A549 (cell line): Measurements from ENCODE around the gene SLC24A3. TPM values are rescaled to one million over a fixed set of nuclear protein-coding genes. Genes with fewer than 3 reads are reported as not detected.

Experiments
- ATAC-seq, 2 experiments: fragments of 200-7000 bp in 1 of 2; fragments of >200 bp in 1 of 2; cut with Nextera tagmentation in 1 of 2; cut with Tn5 transposase in 1 of 2; 3 replicates each; pipeline versions ENCODE4 v1.8.0 to v1.9.1; 2018 to 2020; ENCODE audit warnings: mild to moderate bottlenecking in 1 of 2, moderate library complexity in 1 of 2
- CTCF ChIA-PET: fragments of 300-600 bp; sonication (Branson Sonifier 250); formaldehyde crosslinking; extraction: SDS; loops from one replicate; lab custom pipeline; 2021; ENCODE audit warnings: antibody characterized with exemption, inconsistent platforms; lab: Yijun Ruan, JAX
- POLR2A ChIA-PET: fragments of 350-600 bp; formaldehyde crosslinking; extraction: SDS; loops from one replicate; lab custom pipeline; 2021; ENCODE audit warnings: antibody characterized with exemption, inconsistent platforms; lab: Yijun Ruan, JAX
- DNase-seq, 2 experiments: peaks; one replicate each; pipeline versions ENCODE4 v3.0.0 to v3.0.0-alpha.2; 2011 to 2016; ENCODE audit warnings: low read depth in 1 of 2, low spot score in 1 of 2
- FAIRE-seq: peaks from 2 replicates; lab custom pipeline; 2011; peaks lifted over from hg19 to GRCh38; lab: Jason Lieb, UNC
- H3K27ac ChIP-seq, 2 experiments: fragments of >200 bp; sonication (Bioruptor Twin); formaldehyde crosslinking; 3 replicates each; pipeline ENCODE4 v1.5.1; 2016 to 2017
- H3K4me1 ChIP-seq: fragments of >200 bp; sonication (Bioruptor Twin); formaldehyde crosslinking; 3 replicates; pipeline ENCODE4 v1.6.1; 2016
- H3K4me2 ChIP-seq: fragments of >200 bp; sonication (Bioruptor Twin); formaldehyde crosslinking; 3 replicates; pipeline ENCODE4 v1.6.1; 2016
- H3K4me3 ChIP-seq: fragments of >200 bp; sonication (Bioruptor Twin); formaldehyde crosslinking; 3 replicates; pipeline ENCODE4 v1.5.1; 2016
- H3K9me3 ChIP-seq: fragments of >200 bp; sonication (Bioruptor Twin); formaldehyde crosslinking; 3 replicates; pipeline ENCODE4 v1.6.1; 2016
- ATOH8 ChIP-seq: fragments of 250-450 bp; sonication (Bioruptor Pico); IDR thresholded peaks from 2 replicates; pipeline ENCODE4 v1.5.0; 2020; ENCODE audit warnings: low read depth, mild to moderate bottlenecking, moderate library complexity
- BHLHE40 ChIP-seq: IDR thresholded peaks from 2 replicates; pipeline ENCODE4 v1.6.1; 2012; ENCODE audit warnings: low read depth, low read length, inconsistent platforms
- CBX8 ChIP-seq: fragments of 200-600 bp; sonication (generic); IDR thresholded peaks from 2 replicates; pipeline ENCODE4 v1.6.1; 2016
- CHD2 ChIP-seq: fragments of 150-350 bp; IDR thresholded peaks from 2 replicates; pipeline ENCODE4 v1.6.1; 2014; ENCODE audit warnings: low read length; ENCODE audit not compliant: partially characterized antibody
- CHD4 ChIP-seq: fragments of 200-600 bp; sonication (generic); IDR thresholded peaks from 2 replicates; pipeline ENCODE4 v1.6.1; 2016; ENCODE audit warnings: antibody characterized with exemption, mild to moderate bottlenecking, borderline replicate concordance
- CTCF ChIP-seq: fragments of >200 bp; sonication (Bioruptor Twin); formaldehyde crosslinking; IDR thresholded peaks from 3 replicates; pipeline ENCODE4 v1.5.1; 2016
- EHF ChIP-seq: fragments of 250-450 bp; sonication (Bioruptor Pico); IDR thresholded peaks from 2 replicates; pipeline ENCODE4 v1.5.0; 2020; ENCODE audit warnings: mild to moderate bottlenecking
- ELK1 ChIP-seq: fragments of 150-350 bp; IDR thresholded peaks from 2 replicates; pipeline ENCODE4 v1.6.1; 2014; ENCODE audit warnings: low read depth, mild to moderate bottlenecking, low read length
- FOSL2 ChIP-seq, 2 experiments: fragments of 450-650 bp in 1 of 2; fragments of >200 bp in 1 of 2; sonication (Bioruptor Twin) in 1 of 2; formaldehyde crosslinking; IDR thresholded peaks; 2 replicates each; pipeline versions ENCODE4 v1.5.0 to v1.6.1; 2016 to 2020; ENCODE audit warnings: mild to moderate bottlenecking in 1 of 2, moderate library complexity in 1 of 2
- FOXS1 ChIP-seq: fragments of 250-450 bp; sonication (Bioruptor Pico); IDR thresholded peaks from 2 replicates; pipeline ENCODE4 v1.5.0; 2020; ENCODE audit warnings: mild to moderate bottlenecking, moderate library complexity
- HDAC2 ChIP-seq: fragments of 200-600 bp; sonication (generic); IDR thresholded peaks from 2 replicates; pipeline ENCODE4 v1.6.1; 2016
- HEYL ChIP-seq: fragments of 250-450 bp; sonication (Bioruptor Pico); IDR thresholded peaks from 2 replicates; pipeline ENCODE4 v1.8.0; 2021; ENCODE audit warnings: mild to moderate bottlenecking, moderate library complexity
- HOXA7 ChIP-seq: fragments of 250-450 bp; sonication (Bioruptor Pico); IDR thresholded peaks from 2 replicates; pipeline ENCODE4 v1.5.0; 2020; ENCODE audit warnings: mild to moderate bottlenecking, moderate library complexity
- HOXB13 ChIP-seq: fragments of 250-450 bp; sonication (Bioruptor Pico); IDR thresholded peaks from 2 replicates; pipeline ENCODE4 v1.5.0; 2020; ENCODE audit warnings: low read depth, mild to moderate bottlenecking, moderate library complexity
- HOXB5 ChIP-seq: fragments of 250-450 bp; sonication (Bioruptor Pico); IDR thresholded peaks from 2 replicates; pipeline ENCODE4 v1.5.0; 2020; ENCODE audit warnings: mild to moderate bottlenecking, moderate library complexity
- KDM5A ChIP-seq: fragments of 200-600 bp; sonication (generic); IDR thresholded peaks from 2 replicates; pipeline ENCODE4 v1.6.1; 2016; ENCODE audit warnings: antibody characterized with exemption, mild to moderate bottlenecking
- MAFK ChIP-seq: fragments of 450-650 bp; IDR thresholded peaks from 2 replicates; pipeline ENCODE4 v1.6.1; 2014; ENCODE audit not compliant: partially characterized antibody
- NFE2L2 ChIP-seq: fragments of 150-350 bp; conservative IDR thresholded peaks from 2 replicates; pipeline ENCODE4 v1.6.1; 2014; ENCODE audit warnings: low read length
- PBX3 ChIP-seq: IDR thresholded peaks from 2 replicates; pipeline ENCODE4 v1.6.1; 2012
- POLR2A ChIP-seq: IDR thresholded peaks from 2 replicates; pipeline ENCODE4 v1.6.1; 2012; ENCODE audit warnings: mild to moderate bottlenecking, low read length
- RARB ChIP-seq: fragments of 250-450 bp; sonication (Bioruptor Pico); IDR thresholded peaks from 2 replicates; pipeline ENCODE4 v1.8.0; 2021; ENCODE audit warnings: mild to moderate bottlenecking, moderate library complexity
- RCOR1 ChIP-seq: fragments of 150-350 bp; IDR thresholded peaks from 2 replicates; pipeline ENCODE4 v1.6.1; 2014; ENCODE audit warnings: antibody characterized with exemption, low read length, low read depth
- TFCP2L1 ChIP-seq: fragments of 250-450 bp; sonication (Bioruptor Pico); IDR thresholded peaks from 2 replicates; pipeline ENCODE4 v1.5.0; 2021; ENCODE audit warnings: mild to moderate bottlenecking
- ZC3H11A ChIP-seq: fragments of 450-650 bp; IDR thresholded peaks from 2 replicates; pipeline ENCODE4 v1.6.1; 2014; ENCODE audit warnings: antibody characterized with exemption, mild to moderate bottlenecking
- WGBS: methylation state at CpG from one replicate; pipeline ENCODE4 v1.1.6; 2017; ENCODE audit errors: missing lambda C conversion rate; 5-methylcytosine and 5-hydroxymethylcytosine counted together
- polyA plus RNA-seq, 4 experiments: library from polyadenylated mRNA; depleted of rRNA in 3 of 4; stranded (reverse); fragments of >200 nt; fragmentation: RNase III in 1 of 4; extraction: RNeasy Plus Mini Kit Qiagen cat#74134 plus additional on column Dnase treatment in 1 of 4; gene quantifications; 2 replicates in 3 of 4; 3 replicates in 1 of 4; pipeline ENCODE4 v1.2.3, GENCODE V29; 2011 to 2017
- TF ChIP-seq, protein P1 (sequence below): fragments of 450-650 bp; IDR thresholded peaks from 2 replicates; pipeline ENCODE4 v1.6.1; 2014; ENCODE audit warnings: antibody characterized with exemption
- TF ChIP-seq, protein P2 (sequence below): fragments of 250-450 bp; sonication (Bioruptor Pico); IDR thresholded peaks from 2 replicates; pipeline ENCODE4 v1.5.0; 2021; ENCODE audit warnings: mild to moderate bottlenecking, moderate library complexity, borderline replicate concordance
- TF ChIP-seq, protein P3 (sequence below): fragments of >200 bp; sonication (Bioruptor Twin); formaldehyde crosslinking; IDR thresholded peaks from 2 replicates; pipeline ENCODE4 v1.6.1; 2016

Gene SLC24A3
- polyA plus RNA-seq, 2 of the 4 experiments (the other 2 are of a cell fraction), result 0.08 TPM; not detected in 1

GRCh38 chr20:19335916-19336315 is 123.5 kb downstream of the SLC24A3 start:
- Histone ChIP-seq H3K9me3 (no peaks in the 10 kb centered on the region), H3K4me3 (no peak overlapping the region), H3K4me2 (no peak overlapping the region), H3K27ac (no peak overlapping the region), H3K4me1 (no peaks in the 10 kb centered on the region)
- TF ChIP-seq, protein P1, sequence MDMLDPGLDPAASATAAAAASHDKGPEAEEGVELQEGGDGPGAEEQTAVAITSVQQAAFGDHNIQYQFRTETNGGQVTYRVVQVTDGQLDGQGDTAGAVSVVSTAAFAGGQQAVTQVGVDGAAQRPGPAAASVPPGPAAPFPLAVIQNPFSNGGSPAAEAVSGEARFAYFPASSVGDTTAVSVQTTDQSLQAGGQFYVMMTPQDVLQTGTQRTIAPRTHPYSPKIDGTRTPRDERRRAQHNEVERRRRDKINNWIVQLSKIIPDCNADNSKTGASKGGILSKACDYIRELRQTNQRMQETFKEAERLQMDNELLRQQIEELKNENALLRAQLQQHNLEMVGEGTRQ, result no peak
- no peak for TF ChIP-seq PBX3
- TF ChIP-seq TFCP2L1 (CRISPR knock-in tag), result no peak
- TF ChIP-seq HOXA7 (CRISPR knock-in tag), result no peak
- no peak for TF ChIP-seq HEYL (CRISPR knock-in tag)
- TF ChIP-seq HOXB5 (CRISPR knock-in tag), result no peak
- TF ChIP-seq MAFK, result no peak
- TF ChIP-seq BHLHE40, result no peak
- no peak for TF ChIP-seq RCOR1
- no peak for TF ChIP-seq EHF (CRISPR knock-in tag)
- no peak for TF ChIP-seq FOSL2 (IDR thresholded peaks at IDR 0.05)
- TF ChIP-seq FOSL2 (CRISPR knock-in tag; IDR thresholded peaks at IDR 0.05), result no peak
- no peak for TF ChIP-seq RARB (CRISPR knock-in tag)
- ATAC-seq (no peak), FAIRE-seq (no peak), DNase-seq (no peak)
- WGBS, result 2% methylated on average over 2 of the region's 2 CpGs
- CTCF ChIA-PET, result interaction anchor here (1.2 kb wide), 2 partner anchors 25 to 58 kb away, joined by 3 to 4 read pairs; no protein-coding TSS in a partner anchor
- POLR2A ChIA-PET, result no interaction called here

DNA sequence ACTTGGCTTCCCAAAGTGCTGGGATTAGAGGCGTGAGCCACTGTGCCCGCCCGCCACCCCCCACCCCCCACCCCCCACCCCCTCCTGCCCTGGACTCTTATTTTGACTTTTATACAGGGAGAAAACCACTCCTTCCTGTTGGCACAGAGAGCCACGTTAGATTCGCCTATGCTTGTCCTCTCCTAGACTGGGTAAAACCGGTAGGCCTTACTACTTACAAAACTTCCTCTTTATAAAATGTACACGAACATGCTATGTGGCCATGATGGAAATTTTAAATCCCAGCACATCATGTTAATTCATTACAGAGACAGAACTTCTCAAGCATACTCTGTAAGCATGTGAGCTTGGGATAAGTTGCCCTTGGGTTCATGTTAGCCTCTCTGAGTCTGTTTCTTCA is 124.2 kb downstream of the SLC24A3 start:
- H3K27ac ChIP-seq, result no peak overlapping the region
- no peak for ATAC-seq
- H3K4me2 ChIP-seq, result no peak overlapping the region
- no peaks in the 10 kb centered on the region for H3K4me1 ChIP-seq
- WGBS, result 16% methylated on average over 5 of the region's 7 CpGs
- no peak for FAIRE-seq
- TF ChIP-seq, protein P2, sequence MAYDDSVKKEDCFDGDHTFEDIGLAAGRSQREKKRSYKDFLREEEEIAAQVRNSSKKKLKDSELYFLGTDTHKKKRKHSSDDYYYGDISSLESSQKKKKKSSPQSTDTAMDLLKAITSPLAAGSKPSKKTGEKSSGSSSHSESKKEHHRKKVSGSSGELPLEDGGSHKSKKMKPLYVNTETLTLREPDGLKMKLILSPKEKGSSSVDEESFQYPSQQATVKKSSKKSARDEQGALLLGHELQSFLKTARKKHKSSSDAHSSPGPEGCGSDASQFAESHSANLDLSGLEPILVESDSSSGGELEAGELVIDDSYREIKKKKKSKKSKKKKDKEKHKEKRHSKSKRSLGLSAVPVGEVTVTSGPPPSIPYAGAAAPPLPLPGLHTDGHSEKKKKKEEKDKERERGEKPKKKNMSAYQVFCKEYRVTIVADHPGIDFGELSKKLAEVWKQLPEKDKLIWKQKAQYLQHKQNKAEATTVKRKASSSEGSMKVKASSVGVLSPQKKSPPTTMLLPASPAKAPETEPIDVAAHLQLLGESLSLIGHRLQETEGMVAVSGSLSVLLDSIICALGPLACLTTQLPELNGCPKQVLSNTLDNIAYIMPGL (CRISPR knock-in tag), result no peak
- TF ChIP-seq ZC3H11A (no peak), CHD2 (no peak), CTCF (no peak), ELK1 (no peak), CHD4 (no peak), RCOR1 (no peak), FOXS1 (no peak), HDAC2 (no peak), KDM5A (no peak), ATOH8 (CRISPR knock-in tag) (no peak), HOXB13 (CRISPR knock-in tag) (no peak), NFE2L2 (no peak), MAFK (no peak), CBX8 (no peak), POLR2A (no peak), FOSL2 (IDR thresholded peaks at IDR 0.05) (no peak), FOSL2 (CRISPR knock-in tag; IDR thresholded peaks at IDR 0.05) (no peak)
- TF ChIP-seq, protein P3, sequence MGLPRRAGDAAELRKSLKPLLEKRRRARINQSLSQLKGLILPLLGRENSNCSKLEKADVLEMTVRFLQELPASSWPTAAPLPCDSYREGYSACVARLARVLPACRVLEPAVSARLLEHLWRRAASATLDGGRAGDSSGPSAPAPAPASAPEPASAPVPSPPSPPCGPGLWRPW, result no peak
- no peak overlapping the region for H3K4me3 ChIP-seq
- ChIA-PET CTCF (interaction anchor here (1.1 kb wide), 1 partner anchor 23 kb away, joined by 3 read pairs; no protein-coding TSS in a partner anchor), POLR2A (no interaction called here)
- H3K9me3 ChIP-seq, result no peaks in the 10 kb centered on the region
- no peak for DNase-seq
